Jurkat, Clone E6-1 (cell line): ENCODE data around the gene WWOX.

Source experiments
- DNase-seq: peaks from one replicate; pipeline ENCODE4 v3.0.0-alpha.2; 2011; ENCODE audit warnings: low read depth, low spot score
- H3K4me3 ChIP-seq: 2 replicates; pipeline ENCODE4 v1.5.1; 2011; ENCODE audit warnings: mild to moderate bottlenecking, low read length, control low read depth, moderate library complexity

The WWOX gene

DNA sequence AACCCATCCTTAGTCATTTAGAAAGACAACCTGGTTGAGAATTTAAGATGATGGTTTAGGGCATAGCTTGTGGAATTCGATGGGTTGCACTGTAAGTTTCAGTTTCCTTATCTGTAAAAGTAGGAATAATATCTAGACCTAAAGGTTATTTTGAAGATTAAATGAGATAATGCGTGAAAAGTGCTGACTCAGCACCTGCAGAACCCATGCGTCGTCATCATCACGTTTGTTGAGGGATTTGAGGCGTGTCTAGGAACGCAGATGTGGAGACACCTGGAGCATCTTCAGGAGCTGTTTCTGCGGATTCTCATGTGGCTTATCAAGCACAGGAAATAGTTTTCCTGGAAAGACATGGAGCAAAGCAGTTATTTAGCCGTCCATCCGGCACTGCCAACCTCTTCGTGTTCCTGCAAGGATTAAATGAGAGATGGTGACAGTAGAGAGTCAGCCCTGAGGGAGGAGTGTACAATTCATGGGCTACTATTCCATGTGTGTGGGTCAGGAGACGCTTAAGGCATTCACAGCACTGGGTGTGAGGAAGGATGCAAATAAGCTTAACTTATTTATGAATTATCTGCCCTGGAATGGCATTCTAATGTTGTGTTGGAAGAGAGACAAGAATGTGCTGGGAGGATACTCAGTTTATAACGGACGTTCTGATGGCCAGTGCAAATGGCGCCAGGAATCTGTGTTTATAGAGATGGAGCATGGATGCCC, 965.0 kb downstream of the WWOX start:
- H3K4me3 ChIP-seq: no peak overlapping the region
- DNase-seq: no peak

DNA sequence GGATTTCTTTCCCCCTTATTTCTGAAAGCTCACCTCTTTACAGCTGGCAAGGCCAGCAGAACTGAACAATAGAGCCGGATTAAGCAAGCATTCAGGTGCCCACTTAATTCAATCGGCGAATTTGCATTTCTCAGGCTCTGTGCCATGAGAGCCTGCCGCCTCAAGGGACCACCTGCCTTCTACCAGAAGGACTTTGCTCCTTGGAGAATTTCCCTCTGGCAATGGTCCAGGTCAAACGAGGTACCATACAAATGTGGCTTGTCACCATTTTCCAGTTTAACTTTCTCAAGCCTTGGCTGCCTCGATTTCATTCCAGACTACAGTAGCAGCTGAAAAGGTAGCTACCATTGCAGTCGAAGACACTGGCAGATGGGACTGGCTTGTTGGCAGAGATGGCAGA, 967.1 kb downstream of the WWOX start:
- DNase-seq: no peak
- H3K4me3 ChIP-seq: no peak overlapping the region

GRCh38 chr16:79067600-79067999, 968.1 kb downstream of the WWOX start:
- H3K4me3 ChIP-seq: no peak overlapping the region
- DNase-seq: no peak

DNA sequence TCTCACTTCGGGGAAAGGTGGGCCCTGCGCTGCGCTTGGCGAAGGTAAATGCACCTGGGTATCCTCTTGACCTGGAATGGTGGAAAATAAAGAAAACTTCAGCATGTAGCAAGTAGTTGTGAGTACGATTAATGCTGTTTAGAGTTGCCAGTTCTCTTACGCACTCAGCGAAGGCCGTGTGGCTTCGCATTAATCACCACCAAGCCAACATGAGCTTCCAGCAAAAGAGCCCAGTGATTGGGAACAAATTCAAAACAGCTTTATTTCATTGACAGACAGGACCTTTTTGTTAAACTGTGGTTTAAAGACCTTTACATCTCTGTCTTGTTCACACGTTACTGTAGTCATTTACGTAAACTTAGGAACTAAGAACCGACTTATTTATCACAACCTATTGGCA, 969.7 kb downstream of the WWOX start:
- no peak overlapping the region for H3K4me3 ChIP-seq
- no peak for DNase-seq

- no peak overlapping the region for H3K4me3 ChIP-seq
- DNase-seq: no peak
Measured at GRCh38 chr16:79069633-79070032, 970.2 kb downstream of the WWOX start.

DNA sequence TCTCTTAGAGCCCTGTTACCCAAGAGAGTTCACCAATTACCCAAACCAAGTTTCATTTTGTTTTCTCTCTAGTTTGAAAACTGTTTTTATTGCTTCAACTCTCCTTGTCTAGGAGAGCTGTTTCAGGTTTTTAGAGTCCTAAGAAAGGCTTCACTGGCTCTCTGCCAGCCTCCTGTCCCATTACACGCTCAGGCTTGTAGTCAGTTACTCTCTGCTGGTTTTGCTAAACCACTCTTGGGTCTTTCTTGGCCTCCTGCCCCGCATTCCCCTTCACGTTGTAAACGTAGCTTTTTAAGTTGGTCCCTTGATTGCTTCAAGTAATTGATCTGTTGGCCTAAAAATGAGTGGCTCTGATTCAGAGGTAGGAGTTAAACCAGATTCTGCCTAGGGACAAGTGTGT, 972.0 kb downstream of the WWOX start:
- H3K4me3 ChIP-seq: no peak overlapping the region
- DNase-seq: no peak

GRCh38 chr16:79072517-79072916, 973.1 kb downstream of the WWOX start:
- DNase-seq: no peak
- H3K4me3 ChIP-seq: no peak overlapping the region

GRCh38 chr16:79073566-79073965, 974.1 kb downstream of the WWOX start:
- peak overlapping the region; percentile 4 for H3K4me3 ChIP-seq
- no peak for DNase-seq

DNA sequence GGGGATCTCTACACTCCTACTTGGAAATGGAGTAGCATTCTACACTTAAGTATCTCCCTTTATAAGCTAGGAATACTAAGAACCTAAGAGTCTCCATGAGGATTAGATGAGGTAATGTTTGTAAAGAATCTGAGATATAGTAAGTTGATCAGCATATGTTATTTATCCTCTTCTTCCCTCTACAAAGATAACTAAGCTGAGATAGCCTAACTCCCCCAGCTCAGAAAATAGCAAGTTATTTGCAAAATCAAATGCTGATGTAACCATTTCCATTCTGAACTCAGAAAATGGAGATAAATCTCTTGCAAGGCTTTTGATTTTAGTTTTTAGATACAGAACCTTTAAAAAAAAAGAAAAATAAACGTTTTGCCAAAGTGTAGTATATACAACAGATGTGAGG, 975.1 kb downstream of the WWOX start:
- no peak overlapping the region for H3K4me3 ChIP-seq

DNA sequence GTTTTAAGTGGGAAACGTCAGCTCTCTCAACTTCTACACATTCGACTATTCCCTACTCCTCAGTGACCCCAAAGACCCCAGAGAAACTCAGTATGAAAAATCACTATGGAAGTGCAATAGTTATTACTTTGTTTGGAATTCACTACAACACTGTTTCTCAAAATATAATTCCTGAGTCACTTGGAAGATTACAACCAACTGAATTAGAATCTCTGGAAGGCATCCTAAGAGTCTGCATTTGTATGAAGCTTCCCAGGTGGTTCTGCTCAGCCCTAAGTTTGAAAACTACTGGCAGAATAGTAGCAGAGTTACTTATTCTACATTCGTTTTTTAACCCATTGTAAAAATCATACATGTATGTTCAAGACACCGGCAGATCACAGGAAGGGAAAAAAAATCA, 975.5 kb downstream of the WWOX start:
- H3K4me3 ChIP-seq: no peak overlapping the region
- DNase-seq: no peak

More for the DNA sequence above, 975.1 kb downstream of the WWOX start:
- no peak for DNase-seq

GRCh38 chr16:79076047-79076767, 976.8 kb downstream of the WWOX start:
- DNase-seq: no peak
- H3K4me3 ChIP-seq: no peak overlapping the region

DNA sequence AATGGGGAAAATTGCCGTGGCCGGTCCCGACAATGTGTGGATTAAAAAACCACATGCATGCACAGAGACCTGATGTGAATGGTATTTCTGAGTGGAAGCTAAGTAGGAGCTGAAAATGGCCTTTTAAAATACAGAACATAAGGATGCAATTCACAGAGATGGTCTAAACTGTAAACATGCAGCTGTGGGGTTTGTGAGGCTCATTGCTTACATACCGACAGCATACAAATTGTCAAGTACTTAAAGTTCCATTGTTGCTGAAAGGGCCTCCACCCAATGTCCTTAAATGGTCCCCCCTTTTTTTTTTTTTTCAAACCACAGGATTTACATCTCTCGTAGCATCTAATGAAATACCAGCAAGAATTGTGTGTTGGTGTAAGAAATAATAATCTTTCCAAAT, 977.9 kb downstream of the WWOX start:
- H3K4me3 ChIP-seq: no peak overlapping the region
- no peak for DNase-seq

- H3K4me3 ChIP-seq: no peak overlapping the region
- no peak for DNase-seq
Measured at GRCh38 chr16:79079656-79080420, 980.4 kb downstream of the WWOX start.

DNA sequence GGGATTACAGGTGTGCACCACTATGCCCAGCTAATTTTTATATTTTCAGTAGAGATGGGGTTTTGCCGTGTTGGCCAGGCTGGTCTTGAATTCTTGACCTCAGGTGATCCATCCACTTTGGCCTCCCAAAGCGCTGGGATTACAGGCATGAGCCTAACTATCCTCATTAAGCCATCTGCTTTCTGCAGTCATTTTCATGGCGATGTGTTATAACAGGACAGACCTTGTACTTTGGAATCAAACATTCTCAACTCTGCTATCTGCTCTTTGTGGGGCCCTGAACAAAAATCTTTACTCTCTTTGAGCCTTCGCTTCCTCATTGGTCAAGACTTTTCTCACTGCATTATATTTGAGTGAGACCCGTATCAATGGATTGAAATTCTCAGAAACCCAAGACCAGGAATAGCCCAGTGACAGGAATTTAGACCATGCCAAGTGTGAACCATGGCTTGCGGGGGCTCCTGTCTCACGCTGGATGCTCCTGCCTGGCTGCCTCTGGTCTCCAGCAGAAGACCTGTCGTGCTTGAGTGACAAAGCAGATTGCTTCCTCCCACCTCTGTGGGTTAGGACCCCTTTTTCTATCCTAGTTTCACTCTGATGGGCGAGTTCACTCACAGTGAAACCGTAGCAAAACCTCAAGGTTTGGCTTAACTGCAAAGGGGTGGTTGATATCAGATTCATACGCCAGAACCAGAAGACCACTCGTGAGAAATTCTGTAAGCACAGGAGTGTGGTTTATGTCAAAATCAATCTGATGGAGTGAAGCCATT, 982.0 kb downstream of the WWOX start:
- DNase-seq: peak; percentile 68

DNA sequence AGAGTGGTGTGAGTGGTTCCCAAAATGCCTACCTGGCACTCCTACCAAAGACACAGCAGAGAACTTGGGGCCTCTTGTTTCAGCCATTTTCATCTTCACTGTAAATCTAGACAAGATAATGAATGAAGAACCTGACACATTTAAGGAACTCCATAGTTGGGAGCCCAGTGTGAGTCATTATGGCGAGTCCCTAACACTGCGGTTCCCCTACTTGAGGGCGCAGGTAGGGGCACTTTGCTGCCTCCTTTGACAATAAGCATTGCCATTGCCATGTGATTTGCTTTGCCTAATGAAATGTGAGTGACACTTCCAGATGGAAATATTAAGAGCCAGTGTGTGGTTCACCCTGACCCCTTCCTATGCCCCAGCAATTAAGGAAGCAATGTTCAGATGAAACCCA, 983.5 kb downstream of the WWOX start:
- H3K4me3 ChIP-seq: no peak overlapping the region

More for the DNA sequence above, 982.0 kb downstream of the WWOX start:
- H3K4me3 ChIP-seq: no peak overlapping the region; the same call in 1 of the 2 replicates

DNA sequence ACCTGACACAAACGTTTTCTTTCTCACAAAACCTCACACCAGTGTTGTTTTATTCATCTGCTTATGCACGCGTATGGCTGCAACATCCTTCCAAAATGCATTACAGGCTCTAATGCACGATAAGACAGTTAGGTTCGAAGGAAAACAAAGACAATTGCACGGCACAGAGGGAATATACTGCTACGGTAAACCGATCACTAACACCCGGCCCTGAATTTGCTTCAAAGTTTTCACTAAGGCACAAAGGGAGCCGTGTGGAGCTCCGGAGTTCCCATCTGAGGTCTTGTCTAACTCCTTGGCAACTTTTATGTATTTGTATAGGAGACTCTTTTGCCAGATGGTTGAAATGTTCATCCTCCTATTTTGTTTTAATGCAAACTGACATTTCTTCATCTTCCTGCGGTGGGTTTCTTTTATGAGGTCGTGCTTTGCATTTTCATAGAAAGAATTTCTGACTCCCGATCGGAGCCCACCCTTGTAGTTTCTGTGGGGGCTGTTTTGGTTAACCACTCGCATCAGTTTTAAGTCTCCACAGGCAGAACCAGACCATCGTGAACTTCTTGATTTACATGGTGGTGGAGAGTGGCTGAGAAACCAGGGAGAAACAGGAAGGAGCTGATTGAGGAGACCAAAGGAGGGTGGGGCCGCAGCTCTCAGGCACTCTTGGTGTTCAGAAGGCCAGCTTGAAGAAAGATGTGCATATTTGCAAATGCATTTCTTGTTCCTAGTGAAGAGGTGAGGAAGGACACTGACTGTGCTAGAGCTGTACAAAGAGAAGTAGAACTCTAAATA, 984.2 kb downstream of the WWOX start:
- H3K4me3 ChIP-seq: peak overlapping the region; percentile 30
- DNase-seq: peak; percentile 83

More for the DNA sequence above, 983.5 kb downstream of the WWOX start:
- no peak for DNase-seq

- H3K4me3 ChIP-seq: no peak overlapping the region
- DNase-seq: no peak
Measured at GRCh38 chr16:79088971-79089370, 989.5 kb downstream of the WWOX start.

DNA sequence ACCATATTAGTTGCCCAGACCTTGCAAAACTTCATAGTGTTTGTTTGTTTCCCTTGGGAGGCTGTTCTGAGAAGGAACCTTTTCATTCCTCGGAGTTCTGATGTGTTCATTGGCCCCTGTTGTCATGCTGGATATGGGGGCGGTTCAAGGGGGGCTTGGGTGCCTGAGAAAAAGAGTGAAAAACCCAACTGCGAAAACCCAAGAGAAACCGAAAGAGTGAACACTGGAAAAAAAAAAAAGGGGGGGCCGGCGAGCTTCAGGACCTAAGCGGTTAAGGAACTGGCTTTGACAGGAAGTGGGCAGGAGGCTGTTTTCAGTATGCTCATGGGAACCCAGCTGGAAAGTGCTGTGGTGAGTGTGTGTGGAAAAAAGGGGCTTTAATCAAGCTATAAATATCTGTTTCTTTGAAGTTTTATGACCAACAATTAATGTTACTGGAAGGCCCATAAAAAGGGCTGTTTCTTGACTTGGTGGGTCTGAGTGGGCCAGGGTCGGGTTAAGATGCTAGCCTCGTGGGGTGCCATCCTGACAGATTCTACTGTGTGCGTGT, 990.4 kb downstream of the WWOX start:
- DNase-seq: peak; percentile 99
- peak overlapping the region; percentile 32 for H3K4me3 ChIP-seq
